Activated CD4-positive, alpha-beta T cell treated with anti-CD3 and anti-CD28 coated beads, Interleukin-2, amount 10 ng/mL, durations not matched to agents 7 days and 5 days (primary cell): Measurements from ENCODE around the gene UPK1B. TPM values are rescaled to one million over a fixed set of nuclear protein-coding genes. Genes with fewer than 3 reads are reported as not detected.

Source experiments
- CTCF ChIA-PET: fragments of 350-600 bp; sonication (Branson Sonifier 250); formaldehyde crosslinking; loops from one replicate; lab custom pipeline; 2021; ENCODE audit warnings: antibody characterized with exemption; lab: Charles Lee
- POLR2A ChIA-PET: fragments of 350-600 bp; sonication (Branson Sonifier 250); formaldehyde crosslinking; loops from one replicate; lab custom pipeline; 2021; ENCODE audit warnings: antibody characterized with exemption; lab: Charles Lee
- DNase-seq: peaks from one replicate; pipeline ENCODE4 v3.0.0-alpha.2; 2020
- H3K27ac Mint-ChIP-seq: one replicate; pipeline ENCODE4 v1.8.0; 2021; ENCODE audit warnings: mild to moderate bottlenecking, moderate library complexity, mixed read lengths
- H3K27me3 Mint-ChIP-seq: one replicate; pipeline ENCODE4 v1.8.0; 2021; ENCODE audit warnings: mixed read lengths
- H3K36me3 Mint-ChIP-seq: one replicate; pipeline ENCODE4 v1.8.0; 2021; ENCODE audit warnings: low read depth, mixed read lengths
- H3K4me1 Mint-ChIP-seq: one replicate; pipeline ENCODE4 v1.8.0; 2021; ENCODE audit warnings: mixed read lengths
- H3K4me3 Mint-ChIP-seq: one replicate; pipeline ENCODE4 v1.8.0; 2021; ENCODE audit warnings: mild to moderate bottlenecking, moderate library complexity, mixed read lengths
- H3K9me3 Mint-ChIP-seq: one replicate; pipeline ENCODE4 v1.8.0; 2021; ENCODE audit warnings: mixed read lengths
- total RNA-seq, 2 experiments: library from RNA; stranded (reverse); gene quantifications; one replicate each; pipeline ENCODE4 v1.2.3, GENCODE V29; 2021

The UPK1B gene
- total RNA-seq, 2 experiments from 2014 or later: not detected

- DNase-seq: no peak
- ChIA-PET POLR2A (no interaction called here), CTCF (interaction anchor here (1.4 kb wide), 1 partner anchor 361 kb away, joined by 3 read pairs; no protein-coding TSS in a partner anchor)
- peaks cover 7% of the 10 kb centered on the region for H3K27me3 Mint-ChIP-seq
- H3K4me1 Mint-ChIP-seq: peaks cover 7% of the 10 kb centered on the region
- H3K9me3 Mint-ChIP-seq: peaks cover 13% of the 10 kb centered on the region
- H3K36me3 Mint-ChIP-seq: peaks cover 5% of the 10 kb centered on the region
- H3K4me3 Mint-ChIP-seq: no peak overlapping the region
- H3K27ac Mint-ChIP-seq: no peak overlapping the region
Measured at GRCh38 chr3:119245778-119246177, 72.4 kb downstream of the UPK1B start.

Other genes starting within 250 kb of the UPK1B start
- 1 to 10 TPM; 1.2 to 2.0 TPM for gene IGSF11, start 138.8 kb upstream of the UPK1B start, total RNA-seq
- gene TEX55, start 27.4 kb upstream of the UPK1B start, total RNA-seq: not detected
- 10 to 100 TPM; 16.1 to 16.5 TPM for gene B4GALT4, start 67.3 kb downstream of the UPK1B start, total RNA-seq
- gene ARHGAP31, start 120.8 kb downstream of the UPK1B start, total RNA-seq: 1 to 10 TPM; 2.0 to 2.4 TPM